Measurements from ENCODE around the gene PDCD7.
"Not testable (repeated sequence)": the region's sequence is repeated elsewhere in the genome, so short reads cannot be mapped to it uniquely, and the experiment has no call there.

PDCD7 gene

GRCh38 chr15:65095747-65096104 is 37.9 kb downstream of the PDCD7 start:
- intact Hi-C loops (cut with DNase I): no loop called here
- peak in 1 of 42 donors; percentile 25 for DNase-seq

- intact Hi-C loops (cut with DNase I): no loop called here
- peak in 3 of 42 donors; percentile 4 to 23 (median 16) for DNase-seq
Observed at GRCh38 chr15:65095011-65095746, 38.4 kb downstream of the PDCD7 start.

- intact Hi-C loops (cut with DNase I): no loop called here
- peak in 3 of 42 donors; percentile 0 to 30 (median 26) for DNase-seq
Observed at GRCh38 chr15:65094294-65094995, 39.2 kb downstream of the PDCD7 start.

GRCh38 chr15:65093793-65094170 is 39.8 kb downstream of the PDCD7 start:
- DNase-seq: peak in 1 of 42 donors; percentile 23
- intact Hi-C loops (cut with DNase I): not testable (repeated sequence)

GRCh38 chr15:65092911-65093792 is 40.5 kb downstream of the PDCD7 start:
- intact Hi-C loops (cut with DNase I): no loop called here
- DNase-seq: peak in 3 of 42 donors; percentile 29 to 33 (median 31)

- peak in 1 of 42 donors; percentile 10 for DNase-seq
- intact Hi-C loops (cut with DNase I): no loop called here
Observed at GRCh38 chr15:65091946-65092770, 41.5 kb downstream of the PDCD7 start.

GRCh38 chr15:65089206-65089824 is 44.3 kb downstream of the PDCD7 start:
- intact Hi-C loops (cut with DNase I): no loop called here
- no peak for DNase-seq

GRCh38 chr15:65088643-65089021 is 45.0 kb downstream of the PDCD7 start:
- no peak for DNase-seq
- intact Hi-C loops (cut with DNase I): no loop called here

- DNase-seq: peak in 6 of 42 donors; percentile 39 to 59 (median 48)
- intact Hi-C loops (cut with DNase I): no loop called here
Observed at GRCh38 chr15:65087873-65088642, 45.5 kb downstream of the PDCD7 start.

- intact Hi-C loops (cut with DNase I): no loop called here
- no peak for DNase-seq
Observed at GRCh38 chr15:65087411-65087810, 46.2 kb downstream of the PDCD7 start.

- intact Hi-C loops (cut with DNase I): no loop called here
- DNase-seq: no peak
Observed at GRCh38 chr15:65086680-65087111, 46.9 kb downstream of the PDCD7 start.

GRCh38 chr15:65085990-65086679 is 47.5 kb downstream of the PDCD7 start:
- intact Hi-C loops (cut with DNase I): no loop called here
- DNase-seq: no peak

GRCh38 chr15:65085207-65085753 is 48.3 kb downstream of the PDCD7 start:
- intact Hi-C loops (cut with DNase I): no loop called here
- peak in 3 of 42 donors; percentile 34 to 52 (median 38) for DNase-seq

GRCh38 chr15:65084500-65085206 is 49.0 kb downstream of the PDCD7 start:
- intact Hi-C loops (cut with DNase I): no loop called here
- no peak for DNase-seq

GRCh38 chr15:65083262-65083701 is 50.3 kb downstream of the PDCD7 start:
- intact Hi-C loops (cut with DNase I): no loop called here

More at GRCh38 chr15:65083262-65083701, 50.3 kb downstream of the PDCD7 start:
- peak in 22 of 42 donors; percentile 26 to 71 (median 52) for DNase-seq

Measured in head of caudate nucleus (tissue), 42 donors.